Measurements from ENCODE around the gene ABCB9. TPM values are rescaled to one million over a fixed set of nuclear protein-coding genes. Genes with fewer than 3 reads are reported as not detected.
A peak's percentile ranks its signal among the peaks of the same experiment; 100 is the strongest.

ABCB9 gene
- total RNA-seq, 3 donors from 2014 or later: 6.3 to 8.2 (median 6.4) TPM

DNA sequence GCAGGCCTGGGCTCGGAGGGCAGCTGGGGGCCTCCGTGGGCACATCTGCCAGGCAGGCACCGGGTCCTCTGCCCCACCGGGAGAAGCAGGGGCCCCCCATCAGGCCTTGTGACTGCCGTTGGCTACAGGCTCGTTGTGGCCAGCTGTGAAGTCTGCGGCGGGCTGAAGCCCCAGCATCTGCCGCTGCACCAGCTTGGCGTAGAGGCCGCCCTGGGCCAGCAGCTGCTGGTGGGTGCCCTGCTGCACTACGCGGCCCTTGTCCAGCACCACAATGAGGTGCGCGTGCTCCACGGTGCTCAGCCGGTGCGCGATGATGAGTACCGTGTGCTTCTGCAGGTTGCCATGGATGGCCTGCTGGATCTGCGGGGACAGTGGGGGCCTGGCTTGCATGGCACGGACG, 36.5 kb downstream of the ABCB9 start:
- intact Hi-C loops (cut with DNase I, micrococcal nuclease): no loop called here

GRCh38 chr12:122929148-122929538, 37.1 kb downstream of the ABCB9 start:
- Histone ChIP-seq H3K36me3 (ENCODE audit: low read depth) (no peaks in the 10 kb centered on the region), H3K4me1 (ENCODE audit: low read depth) (no peaks in the 10 kb centered on the region), H3K9me3 (no peaks in the 10 kb centered on the region), H3K4me3 (no peak overlapping the region)
- intact Hi-C loops (cut with DNase I, micrococcal nuclease): no loop called here
- ATAC-seq: no peak
- TF ChIP-seq, protein P1, sequence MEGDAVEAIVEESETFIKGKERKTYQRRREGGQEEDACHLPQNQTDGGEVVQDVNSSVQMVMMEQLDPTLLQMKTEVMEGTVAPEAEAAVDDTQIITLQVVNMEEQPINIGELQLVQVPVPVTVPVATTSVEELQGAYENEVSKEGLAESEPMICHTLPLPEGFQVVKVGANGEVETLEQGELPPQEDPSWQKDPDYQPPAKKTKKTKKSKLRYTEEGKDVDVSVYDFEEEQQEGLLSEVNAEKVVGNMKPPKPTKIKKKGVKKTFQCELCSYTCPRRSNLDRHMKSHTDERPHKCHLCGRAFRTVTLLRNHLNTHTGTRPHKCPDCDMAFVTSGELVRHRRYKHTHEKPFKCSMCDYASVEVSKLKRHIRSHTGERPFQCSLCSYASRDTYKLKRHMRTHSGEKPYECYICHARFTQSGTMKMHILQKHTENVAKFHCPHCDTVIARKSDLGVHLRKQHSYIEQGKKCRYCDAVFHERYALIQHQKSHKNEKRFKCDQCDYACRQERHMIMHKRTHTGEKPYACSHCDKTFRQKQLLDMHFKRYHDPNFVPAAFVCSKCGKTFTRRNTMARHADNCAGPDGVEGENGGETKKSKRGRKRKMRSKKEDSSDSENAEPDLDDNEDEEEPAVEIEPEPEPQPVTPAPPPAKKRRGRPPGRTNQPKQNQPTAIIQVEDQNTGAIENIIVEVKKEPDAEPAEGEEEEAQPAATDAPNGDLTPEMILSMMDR (IDR thresholded peaks at IDR 0.05): no peak
- no peak for DNase-seq

More for the DNA sequence above, 36.5 kb downstream of the ABCB9 start:
- DNase-seq: no peak
- no peaks in the 10 kb centered on the region for H3K4me1 ChIP-seq (ENCODE audit: low read depth)
- H3K36me3 ChIP-seq (ENCODE audit: low read depth): no peaks in the 10 kb centered on the region
- no peak for ATAC-seq
- TF ChIP-seq, protein P1 (IDR thresholded peaks at IDR 0.05): no peak
- no peak overlapping the region for H3K4me3 ChIP-seq
- no peaks in the 10 kb centered on the region for H3K9me3 ChIP-seq

DNA sequence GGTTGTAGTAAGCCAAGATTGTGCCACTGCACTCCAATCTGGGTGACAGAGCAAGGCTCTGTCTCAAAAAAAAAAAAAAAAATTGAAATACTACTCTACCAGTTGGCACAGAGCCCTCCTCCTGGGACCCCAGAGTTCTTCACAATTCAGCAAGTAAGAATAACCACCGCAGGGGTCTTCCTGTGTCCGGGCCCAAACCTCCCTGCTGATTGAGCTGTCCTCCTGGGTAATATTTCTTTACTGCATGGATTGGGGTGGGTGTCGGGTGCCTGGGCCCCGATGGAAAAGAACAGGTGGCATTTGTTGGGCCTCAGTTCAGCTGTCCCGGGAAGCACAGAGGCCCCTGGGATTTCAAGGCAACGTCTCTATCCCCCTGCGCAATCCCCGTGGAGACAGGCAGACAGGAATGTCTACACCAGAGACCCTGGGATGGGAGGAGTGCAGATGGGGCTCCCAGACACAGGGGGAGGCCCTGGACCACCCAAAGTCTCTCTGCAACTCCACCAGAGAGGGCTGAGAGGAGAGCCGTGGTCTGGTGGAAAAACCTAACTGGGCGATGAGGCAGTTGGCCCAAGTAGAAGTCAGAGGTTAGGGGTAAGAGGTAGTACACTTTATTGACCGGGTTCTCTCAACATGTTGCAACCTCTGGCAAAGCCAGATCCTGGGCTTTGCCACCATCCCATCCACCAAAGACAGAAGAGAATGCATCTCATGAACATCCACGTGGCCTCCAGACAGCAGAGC, 37.7 kb downstream of the ABCB9 start:
- TF ChIP-seq, protein P1 (IDR thresholded peaks at IDR 0.05): no peak
- DNase-seq (no peak), ATAC-seq (no peak)
- H3K36me3 ChIP-seq (ENCODE audit: low read depth): no peaks in the 10 kb centered on the region
- intact Hi-C loops (cut with DNase I, micrococcal nuclease): no loop called here
- H3K9me3 ChIP-seq: no peaks in the 10 kb centered on the region
- peaks cover 4% of the 10 kb centered on the region for H3K4me1 ChIP-seq (ENCODE audit: low read depth)
- H3K4me3 ChIP-seq: no peak overlapping the region

GRCh38 chr12:122927756-122928403, 38.4 kb downstream of the ABCB9 start:
- H3K9me3 ChIP-seq: no peaks in the 10 kb centered on the region
- H3K4me1 ChIP-seq (ENCODE audit: low read depth): peaks cover 4% of the 10 kb centered on the region
- H3K4me3 ChIP-seq: no peak overlapping the region
- TF ChIP-seq, protein P1 (IDR thresholded peaks at IDR 0.05): no peak
- no peaks in the 10 kb centered on the region for H3K36me3 ChIP-seq (ENCODE audit: low read depth)
- no peak for ATAC-seq
- DNase-seq: no peak
- intact Hi-C loops (cut with DNase I, micrococcal nuclease): no loop called here

GRCh38 chr12:122921917-122922316, 44.3 kb downstream of the ABCB9 start:
- Histone ChIP-seq H3K9me3 (no peaks in the 10 kb centered on the region), H3K4me1 (ENCODE audit: low read depth) (peaks cover 53% of the 10 kb centered on the region), H3K4me3 (no peak overlapping the region), H3K36me3 (ENCODE audit: low read depth) (no peaks in the 10 kb centered on the region)
- DNase-seq: peak in 2 of 3 donors; percentile 55 to 69
- ATAC-seq: peak; percentile 59
- intact Hi-C loops (cut with DNase I, micrococcal nuclease): no loop called here
- TF ChIP-seq, protein P1 (IDR thresholded peaks at IDR 0.05): no peak
